ENCODE data around the gene ABI1.
"Not testable (repeated sequence)": the region's sequence is repeated elsewhere in the genome, so short reads cannot be mapped to it uniquely, and the experiment has no call there.

ABI1 gene

GRCh38 chr10:26806557-26806956, 54.2 kb downstream of the ABI1 start:
- in situ Hi-C loops (cut with HindIII; ENCODE audit: low sequenced_read_pairs): no loop called here

- in situ Hi-C loops (cut with HindIII; ENCODE audit: low sequenced_read_pairs): no loop called here
Observed at GRCh38 chr10:26805567-26806245, 55.1 kb downstream of the ABI1 start.

- in situ Hi-C loops (cut with HindIII; ENCODE audit: low sequenced_read_pairs): no loop called here
Observed at GRCh38 chr10:26804418-26805393, 56.1 kb downstream of the ABI1 start.

DNA sequence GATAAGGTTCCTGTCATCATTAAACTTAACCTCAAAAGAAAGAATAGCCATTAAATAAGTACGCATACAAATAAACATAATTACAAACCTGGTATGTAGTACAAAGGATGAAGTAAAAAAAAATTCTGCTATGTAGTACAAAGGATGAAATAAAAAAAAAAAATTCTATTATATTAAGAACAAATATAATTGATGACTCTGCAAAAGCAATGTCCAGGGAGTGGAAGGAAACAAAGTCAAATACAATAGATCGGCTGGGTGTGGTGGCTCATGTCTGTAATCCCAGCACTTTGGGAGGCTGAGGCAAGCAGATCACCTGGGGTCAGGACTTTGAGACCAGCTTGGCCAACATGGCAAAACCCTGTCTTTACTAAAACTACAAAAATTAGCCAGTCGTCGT, 56.9 kb downstream of the ABI1 start:
- in situ Hi-C loops (cut with HindIII; ENCODE audit: low sequenced_read_pairs): no loop called here

DNA sequence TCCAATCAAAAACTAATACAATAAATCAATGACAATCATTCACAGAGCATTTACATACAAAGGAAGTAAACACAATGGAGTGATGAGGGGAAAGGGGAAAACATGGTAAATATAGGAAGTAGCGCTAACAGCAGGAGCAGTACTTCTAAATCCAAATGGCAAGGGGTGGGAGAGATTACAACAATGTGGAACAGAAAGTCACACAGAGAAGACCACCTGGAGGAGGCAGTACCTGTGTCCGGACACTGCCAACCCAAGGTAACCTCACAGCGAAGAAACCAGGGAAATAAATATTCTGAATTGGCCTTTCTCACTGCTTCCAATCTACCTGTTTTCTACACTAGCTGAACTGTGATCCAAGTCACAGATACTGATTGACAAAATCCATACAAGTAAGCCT, 58.2 kb downstream of the ABI1 start:
- in situ Hi-C loops (cut with HindIII; ENCODE audit: low sequenced_read_pairs): no loop called here

DNA sequence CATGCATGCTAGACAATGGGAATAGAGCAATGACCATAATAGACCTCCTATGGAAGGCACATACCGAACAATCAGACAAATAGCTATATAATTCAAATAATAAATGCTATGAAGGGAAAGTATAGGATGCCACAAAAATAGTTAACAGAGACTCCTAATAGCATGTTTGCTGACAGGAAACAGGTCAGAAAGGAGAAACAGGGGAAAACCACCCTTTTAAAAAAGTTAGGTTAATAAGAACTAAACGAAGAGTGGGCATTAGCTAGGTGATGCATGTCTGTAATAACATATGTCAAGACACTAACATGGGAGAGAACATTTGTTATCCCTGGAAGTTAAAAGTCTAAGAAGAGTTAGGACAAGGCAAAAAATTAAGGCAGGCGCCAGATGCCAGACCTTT, 58.9 kb downstream of the ABI1 start:
- in situ Hi-C loops (cut with HindIII; ENCODE audit: low sequenced_read_pairs): no loop called here

DNA sequence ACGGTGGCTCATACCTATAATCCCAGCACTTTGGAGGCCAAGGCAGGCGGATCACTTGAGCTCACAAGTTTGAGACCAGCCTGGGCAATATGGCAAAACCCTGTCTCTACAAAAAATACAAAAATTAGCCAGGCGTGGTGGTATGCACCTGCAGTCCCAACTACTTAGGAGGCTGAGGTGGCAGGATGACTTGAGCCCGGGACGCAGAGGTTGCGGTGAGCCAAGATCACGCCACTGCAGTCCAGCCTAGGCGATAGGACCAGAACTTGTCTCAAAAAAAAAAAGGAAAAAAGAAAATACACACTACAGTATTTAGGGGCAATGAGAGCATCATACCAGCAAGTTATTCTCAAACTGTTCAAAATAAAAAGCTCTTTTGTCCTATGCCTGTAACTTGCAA, 59.5 kb downstream of the ABI1 start:
- in situ Hi-C loops (cut with HindIII; ENCODE audit: low sequenced_read_pairs): no loop called here

- in situ Hi-C loops (cut with HindIII; ENCODE audit: low sequenced_read_pairs): no loop called here
Observed at GRCh38 chr10:26800468-26800867, 60.3 kb downstream of the ABI1 start.

DNA sequence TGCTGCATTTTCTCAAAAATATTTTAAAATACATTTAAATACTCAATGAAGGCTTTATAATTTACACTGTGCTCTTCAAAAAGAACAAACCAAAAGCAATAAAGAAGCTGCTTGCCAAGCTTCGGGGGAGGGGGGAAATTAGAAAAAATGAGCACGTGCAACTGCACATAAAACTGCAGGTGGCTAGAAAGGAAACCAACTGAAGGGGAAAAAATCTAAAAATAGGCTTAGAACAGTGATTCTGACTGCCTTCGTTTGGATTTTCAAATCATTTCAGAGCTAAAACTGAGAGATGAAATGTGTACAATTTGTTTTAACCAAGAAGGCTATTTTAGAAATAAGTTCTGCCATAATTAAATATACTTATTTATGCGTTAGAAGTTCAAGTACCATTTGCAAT, 61.4 kb downstream of the ABI1 start:
- in situ Hi-C loops (cut with HindIII; ENCODE audit: low sequenced_read_pairs): loop anchor here (5.0 kb wide), 1 partner anchor 43 kb away; no protein-coding TSS in a partner anchor

DNA sequence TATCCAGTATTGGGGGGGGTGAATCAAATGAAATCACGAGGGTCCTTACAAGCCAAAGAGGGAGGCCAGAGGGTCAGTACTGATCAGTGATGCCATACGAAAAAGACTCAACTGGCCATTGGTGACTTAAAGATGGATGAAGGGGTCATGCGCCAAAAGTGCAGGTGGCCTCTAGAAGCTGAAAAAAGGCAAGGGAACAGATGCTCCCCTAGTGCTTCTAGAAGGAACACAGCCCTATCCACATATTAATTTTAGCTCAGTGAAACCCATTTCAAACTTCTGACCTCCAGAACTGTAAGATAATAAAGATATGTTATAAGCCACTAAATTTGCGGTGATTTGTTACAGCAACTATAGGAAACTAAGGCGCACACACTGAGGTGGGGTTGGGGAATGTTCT, 62.5 kb downstream of the ABI1 start:
- in situ Hi-C loops (cut with HindIII; ENCODE audit: low sequenced_read_pairs): loop anchor here (5.0 kb wide), 1 partner anchor 44 kb away; no protein-coding TSS in a partner anchor

- in situ Hi-C loops (cut with HindIII; ENCODE audit: low sequenced_read_pairs): loop anchor here (5.0 kb wide), 1 partner anchor 45 kb away; no protein-coding TSS in a partner anchor
Observed at GRCh38 chr10:26797340-26797739, 63.4 kb downstream of the ABI1 start.

DNA sequence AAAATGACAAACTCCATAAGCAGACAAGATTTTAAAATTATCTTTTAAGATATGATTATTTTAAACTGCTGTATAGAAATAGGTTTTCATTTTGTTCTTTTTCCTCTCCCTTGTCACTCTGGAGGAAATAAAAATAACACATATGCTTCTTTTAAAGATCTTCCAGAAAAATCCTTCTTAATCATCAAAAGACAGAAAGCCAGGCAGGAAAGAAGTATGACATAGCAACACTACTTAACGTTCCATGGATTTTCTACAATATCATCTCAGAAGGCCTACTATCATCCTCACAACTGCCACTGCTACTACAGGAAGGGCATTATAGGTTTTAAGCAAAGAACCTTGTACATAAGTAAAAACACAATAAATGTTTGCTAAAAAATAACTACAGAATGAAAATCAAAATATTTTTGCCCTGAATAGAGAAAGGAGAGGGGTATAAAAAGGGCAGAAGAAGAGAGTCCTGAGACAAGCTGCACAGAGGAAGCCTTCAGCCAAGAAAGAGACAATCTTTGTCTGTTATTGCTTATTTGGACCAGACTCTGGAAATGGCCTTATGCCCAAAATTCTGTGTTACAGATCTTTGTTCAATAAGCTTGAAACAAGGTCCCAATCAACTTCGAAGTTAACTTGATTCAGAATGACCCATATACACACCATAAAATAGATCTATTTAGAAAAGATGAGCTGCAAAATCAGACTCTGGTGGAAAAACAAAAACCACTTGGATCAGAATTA, 67.8 kb downstream of the ABI1 start:
- in situ Hi-C loops (cut with HindIII; ENCODE audit: low sequenced_read_pairs): no loop called here

DNA sequence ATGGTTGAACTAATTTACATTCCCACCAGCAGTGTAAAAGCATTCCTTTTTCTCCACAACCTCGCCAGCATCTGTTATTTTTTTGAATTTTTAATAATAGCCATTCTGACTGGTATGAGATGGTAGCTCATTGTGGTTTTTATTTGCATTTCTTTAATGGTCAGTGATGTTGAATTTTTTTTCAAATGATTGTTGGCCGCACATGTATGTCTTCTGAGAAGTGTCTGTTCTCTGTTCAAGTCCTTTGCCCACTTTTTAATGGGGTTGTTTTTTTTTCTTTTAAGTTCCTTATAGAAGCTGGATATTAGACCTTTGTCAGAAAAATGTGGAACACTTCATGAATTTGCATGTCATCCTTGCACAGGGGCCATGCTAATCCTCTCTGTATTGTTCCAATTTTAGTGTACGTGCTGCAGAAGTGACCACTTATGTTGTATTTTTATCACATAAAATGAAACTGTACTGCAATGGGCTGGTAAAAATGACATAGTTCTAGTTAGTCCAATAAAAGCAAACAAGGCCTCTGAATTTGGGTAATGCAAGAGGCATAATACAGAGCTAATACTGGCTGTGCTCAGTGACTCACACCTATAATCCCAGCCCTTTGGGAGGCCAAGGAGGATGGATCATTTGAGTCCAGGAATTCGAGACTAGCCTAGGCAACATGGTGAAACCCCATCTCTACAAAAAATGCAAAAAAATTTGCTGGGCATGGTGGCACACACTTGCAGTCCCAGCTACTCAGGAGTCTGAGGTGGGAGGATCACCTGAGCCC, 70.3 kb downstream of the ABI1 start:
- in situ Hi-C loops (cut with HindIII; ENCODE audit: low sequenced_read_pairs): no loop called here

DNA sequence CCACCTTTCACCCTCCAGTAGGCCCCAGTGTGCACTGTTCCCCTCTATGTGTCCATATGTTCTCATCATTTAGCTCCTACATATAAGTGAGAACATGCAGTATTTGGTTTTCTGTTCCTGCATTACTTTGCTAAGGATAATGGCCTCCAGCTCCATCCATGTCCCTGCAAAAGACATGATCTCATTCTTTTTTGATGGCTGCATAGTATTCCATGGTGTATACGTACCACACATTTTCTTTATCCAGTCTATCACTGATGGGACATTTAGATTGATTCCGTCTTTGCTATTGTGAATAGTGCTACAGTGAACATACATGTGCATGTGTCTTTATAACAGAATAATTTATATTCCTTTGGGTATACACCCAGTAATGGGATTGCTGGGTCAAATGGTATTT, 71.0 kb downstream of the ABI1 start:
- in situ Hi-C loops (cut with HindIII; ENCODE audit: low sequenced_read_pairs): not testable (repeated sequence)

GRCh38 chr10:26787362-26787761, 73.4 kb downstream of the ABI1 start:
- in situ Hi-C loops (cut with HindIII; ENCODE audit: low sequenced_read_pairs): no loop called here

- in situ Hi-C loops (cut with HindIII; ENCODE audit: low sequenced_read_pairs): no loop called here
Observed at GRCh38 chr10:26781797-26782196, 79.0 kb downstream of the ABI1 start.

- in situ Hi-C loops (cut with HindIII; ENCODE audit: low sequenced_read_pairs): no loop called here
Observed at GRCh38 chr10:26780793-26781601, 79.8 kb downstream of the ABI1 start.

- in situ Hi-C loops (cut with HindIII; ENCODE audit: low sequenced_read_pairs): no loop called here
Observed at GRCh38 chr10:26780106-26780792, 80.5 kb downstream of the ABI1 start.
